NCI-H524 (cell line): Measurements from ENCODE around the gene ZNF496.
A peak's percentile ranks its signal among the peaks of the same experiment; 100 is the strongest.
"Not testable (repeated sequence)": the region's sequence is repeated elsewhere in the genome, so short reads cannot be mapped to it uniquely, and the experiment has no call there.

Experiments
- DNase-seq, 2 experiments: peaks; one replicate each; lab custom pipeline; 2025; lab: John Stamatoyannopoulos, UW

ZNF496 gene

GRCh38 chr1:247331525-247332214 is at the start of gene ZNF496:
Gene ZNF496, minus strand, starts transcription at chr1:247331867. Its CDS starts 2,289 bp downstream, at chr1:247329578.
- DNase-seq: peak; percentile 60 to 86

- DNase-seq: peak in 1 of 2 experiments; percentile 18
Measured at GRCh38 chr1:247378334-247379073, 46.8 kb upstream of the ZNF496 start.

DNA sequence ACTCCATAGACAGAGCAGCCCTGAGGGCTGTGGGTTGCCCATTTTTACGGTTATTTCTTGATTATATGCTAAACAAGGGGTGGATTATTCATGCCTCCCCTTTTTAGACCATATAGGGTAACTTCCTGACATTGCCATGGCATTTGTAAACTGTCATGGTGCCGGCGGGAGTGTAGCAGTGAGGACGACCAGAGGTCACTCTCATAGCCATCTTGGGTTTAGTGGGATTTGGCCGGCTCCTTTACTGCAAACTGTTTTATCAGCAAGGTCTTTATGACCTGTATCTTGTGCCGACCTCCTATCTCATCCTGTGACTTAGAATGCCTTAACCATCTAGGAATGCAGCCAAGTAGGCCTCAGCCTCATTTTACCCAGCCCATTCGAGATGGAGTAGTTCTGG is 46.0 kb upstream of the ZNF496 start:
- DNase-seq: not testable (repeated sequence)

- no peak for DNase-seq
Measured at GRCh38 chr1:247376659-247377058, 45.0 kb upstream of the ZNF496 start.

DNA sequence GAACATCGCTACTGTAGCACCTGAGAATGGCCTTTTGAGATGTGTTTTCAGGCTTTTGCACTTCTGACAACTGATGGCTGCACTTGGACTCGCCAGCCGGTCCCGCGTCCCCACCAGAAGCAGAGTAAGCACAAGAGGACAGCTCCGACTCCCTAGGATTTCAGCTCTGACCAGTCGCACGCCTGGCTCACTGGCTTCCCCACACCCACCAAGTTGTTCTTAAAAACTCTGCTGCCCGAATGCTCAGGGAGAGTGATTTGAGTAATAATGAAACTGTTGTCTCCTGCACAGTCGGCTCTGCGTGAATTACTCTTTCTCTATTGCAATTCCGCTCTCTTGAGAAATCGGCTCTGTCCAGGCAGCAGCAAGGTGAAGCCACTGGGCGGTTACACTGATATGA is 44.1 kb upstream of the ZNF496 start:
- no peak for DNase-seq

- DNase-seq: not testable (repeated sequence)
Measured at GRCh38 chr1:247374651-247375334, 43.1 kb upstream of the ZNF496 start.

DNA sequence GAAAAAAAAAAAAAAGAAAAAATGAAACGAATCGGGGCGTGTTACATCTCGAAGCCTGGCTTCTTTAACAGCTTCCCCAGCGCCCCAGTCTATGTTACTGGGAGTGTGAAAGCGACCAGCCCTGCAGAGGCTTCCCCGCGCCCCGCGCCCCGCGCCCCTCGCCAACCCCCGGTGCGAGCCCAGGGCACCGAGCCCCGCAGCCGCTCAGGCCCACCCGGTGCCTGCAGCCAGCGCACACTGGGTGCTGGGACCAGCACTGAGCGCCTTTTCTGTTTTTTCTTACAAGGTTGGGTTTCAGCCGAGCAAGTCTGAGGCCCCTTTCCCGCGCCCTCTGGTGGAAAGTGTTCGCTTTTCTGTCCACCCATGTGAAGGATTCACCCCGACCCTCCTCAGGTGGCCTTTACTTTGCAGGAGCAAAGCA is 42.1 kb upstream of the ZNF496 start:
- DNase-seq: peak; percentile 14 to 45

- no peak for DNase-seq
Measured at GRCh38 chr1:247371801-247372259, 40.2 kb upstream of the ZNF496 start.

- no peak for DNase-seq
Measured at GRCh38 chr1:247370786-247371732, 39.4 kb upstream of the ZNF496 start.

GRCh38 chr1:247368490-247369145 is 37.0 kb upstream of the ZNF496 start:
- DNase-seq: no peak

DNA sequence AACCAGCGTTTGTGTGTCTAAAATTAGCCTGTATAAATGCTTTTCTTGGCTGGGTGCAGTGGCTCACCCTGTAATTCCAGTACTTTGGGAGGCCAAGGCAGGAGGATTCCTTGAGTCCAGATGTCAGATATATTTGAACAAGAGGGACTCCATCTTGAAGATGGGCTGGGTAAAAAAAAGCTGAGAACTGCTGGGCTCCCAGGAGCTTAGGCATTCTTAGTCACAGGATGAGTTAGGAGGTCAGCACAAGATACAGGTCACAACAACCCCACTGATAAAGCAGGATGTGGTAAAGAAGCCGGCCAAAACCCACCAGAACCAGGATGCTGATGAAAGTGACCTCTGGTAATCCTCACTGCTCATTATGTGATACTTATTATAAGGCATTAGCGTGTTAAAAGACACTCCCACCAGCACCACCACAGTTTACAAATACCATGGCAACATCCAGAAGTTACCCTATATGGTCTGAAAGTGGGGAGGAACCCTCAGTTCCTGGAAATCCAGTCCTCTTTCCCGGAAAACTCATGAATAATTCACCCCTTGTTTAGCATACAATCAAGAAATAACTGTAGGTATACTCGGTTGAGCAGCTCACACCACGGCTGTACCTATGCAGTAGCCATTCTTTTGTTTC is 36.2 kb upstream of the ZNF496 start:
- no peak for DNase-seq

DNA sequence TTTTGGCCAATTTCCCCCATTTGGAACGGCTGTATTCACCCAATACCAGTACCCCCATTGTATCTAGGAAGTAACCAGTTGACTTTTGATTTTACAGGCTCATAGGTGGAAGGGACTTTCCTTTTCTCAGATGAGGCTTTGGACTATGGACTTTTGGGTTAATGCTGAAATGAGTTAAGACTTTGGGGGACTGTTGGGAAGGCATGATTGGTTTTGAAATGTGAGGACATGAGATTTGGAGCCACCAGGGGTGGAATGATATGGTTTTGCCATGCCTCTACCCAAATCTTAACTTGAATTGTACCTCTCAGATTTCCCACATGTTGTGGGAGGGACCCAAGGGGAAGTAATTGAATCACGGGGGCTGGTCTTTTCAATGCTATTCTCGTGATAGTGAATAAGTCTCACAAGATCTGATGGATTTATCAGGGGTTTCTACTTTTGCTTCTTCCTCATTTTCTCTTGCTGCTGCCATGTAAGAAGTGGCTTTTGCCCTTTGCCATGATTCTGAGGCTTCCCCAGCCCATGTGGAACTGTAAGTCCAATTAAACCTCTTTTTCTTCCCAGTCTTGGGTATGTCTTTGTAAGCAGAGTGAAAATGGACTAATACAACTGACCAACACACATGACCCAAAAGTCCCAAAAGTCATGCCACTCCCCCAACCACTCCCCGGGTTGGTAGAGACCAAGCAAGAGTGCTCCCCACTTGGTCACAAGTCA is 35.4 kb upstream of the ZNF496 start:
- no peak for DNase-seq

DNA sequence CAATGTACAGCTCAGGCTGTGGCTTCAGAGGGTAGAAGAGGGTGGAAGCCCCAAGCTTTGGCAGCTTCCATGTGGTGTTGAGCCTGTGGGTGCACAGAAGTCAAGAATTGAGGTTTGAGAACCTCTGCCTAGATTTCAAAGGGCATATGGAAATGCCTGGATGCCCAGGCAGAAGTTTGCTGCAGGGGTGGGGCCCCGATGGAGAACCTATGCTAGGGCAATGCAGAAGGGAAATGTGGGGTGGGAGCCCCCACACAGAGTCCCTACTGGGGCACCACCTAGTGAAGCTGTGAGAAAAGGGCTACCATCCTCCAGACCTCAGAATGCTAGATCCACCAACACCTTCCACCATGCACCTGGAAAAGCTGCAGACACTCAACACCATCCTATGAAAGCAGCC is 34.7 kb upstream of the ZNF496 start:
- DNase-seq: not testable (repeated sequence)

GRCh38 chr1:247365023-247365422 is 33.4 kb upstream of the ZNF496 start:
- no peak for DNase-seq

DNA sequence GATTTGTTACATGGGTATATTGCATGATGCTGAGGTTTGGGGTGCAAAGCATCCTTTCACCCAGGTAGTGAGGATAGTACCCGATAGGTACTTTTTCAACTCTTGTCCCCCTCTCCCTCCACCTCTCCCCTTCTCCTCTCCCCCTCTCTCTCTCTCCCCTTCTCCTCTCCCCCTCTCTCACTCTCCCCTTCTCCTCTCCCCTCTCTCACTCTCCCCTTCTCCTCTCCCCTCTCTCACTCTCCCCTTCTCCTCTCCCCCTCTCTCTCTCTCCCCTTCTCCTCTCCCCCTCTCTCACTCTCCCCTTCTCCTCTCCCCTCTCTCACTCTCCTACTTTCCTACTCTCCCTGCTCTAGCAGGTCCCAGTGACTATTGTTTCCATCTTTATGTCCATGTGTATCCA is 31.3 kb upstream of the ZNF496 start:
- not testable (repeated sequence) for DNase-seq

DNA sequence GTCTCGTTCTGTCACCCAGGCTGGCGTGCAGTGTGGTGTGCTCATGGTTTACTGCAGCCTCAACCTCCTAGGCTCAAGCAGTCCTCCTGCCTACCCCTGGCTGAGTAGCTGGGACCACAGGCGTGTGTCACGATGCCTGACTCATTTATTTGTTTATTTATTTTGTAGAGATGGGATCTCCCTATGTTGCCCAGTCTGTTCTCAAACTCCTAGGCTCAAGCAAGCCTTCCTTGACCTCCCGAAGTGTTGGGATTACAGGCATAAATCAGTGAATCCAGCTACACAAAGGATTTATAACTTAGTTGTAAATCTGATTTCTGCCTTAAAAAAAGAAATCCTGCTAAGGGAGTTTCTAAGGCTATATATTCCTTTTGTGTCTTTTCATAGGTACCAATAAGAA is 30.5 kb upstream of the ZNF496 start:
- no peak for DNase-seq

- no peak for DNase-seq
Measured at GRCh38 chr1:247360991-247361731, 29.5 kb upstream of the ZNF496 start.

DNA sequence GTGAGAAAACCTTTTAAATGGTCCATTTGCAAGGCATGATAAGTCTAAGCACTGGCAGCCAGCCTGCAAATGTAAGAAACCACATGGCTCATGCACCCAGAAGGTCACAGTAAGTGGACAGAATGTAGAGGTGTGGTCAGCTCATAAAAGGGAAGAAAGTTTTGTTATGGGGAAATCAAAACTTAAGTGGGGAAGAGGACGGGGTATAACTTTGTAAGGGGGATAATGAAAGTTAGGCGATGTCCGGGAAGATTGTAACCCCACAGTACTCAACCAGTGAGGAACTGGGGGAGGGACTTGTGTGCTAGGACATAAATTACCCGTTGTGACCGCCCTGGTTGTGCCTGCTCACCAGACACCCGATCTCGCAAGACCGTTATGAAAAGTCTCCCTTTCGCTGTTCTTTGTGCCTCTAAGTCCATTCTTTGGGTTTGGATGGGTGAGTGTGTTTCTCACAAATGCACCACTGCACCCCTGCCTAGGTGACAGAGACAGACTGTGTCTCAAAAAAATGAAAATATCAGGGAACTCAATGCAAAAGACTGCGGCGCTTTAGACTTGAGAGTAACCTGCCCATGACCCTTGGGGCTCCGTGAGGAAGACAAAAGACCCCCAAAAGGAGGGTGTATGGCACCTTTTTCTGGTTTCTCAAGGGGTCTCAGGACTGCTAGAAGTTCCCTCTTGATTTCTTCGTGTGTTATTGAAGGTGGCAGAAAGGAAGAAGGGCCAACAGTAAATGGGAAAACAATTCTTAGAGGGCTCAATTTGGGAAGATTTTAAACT is 28.6 kb upstream of the ZNF496 start:
- DNase-seq: no peak
